Neuronal stem cell (in vitro differentiated cells): Measurements from ENCODE around the gene AMD1. TPM values are rescaled to one million over a fixed set of nuclear protein-coding genes. Genes with fewer than 3 reads are reported as not detected.
A peak's percentile ranks its signal among the peaks of the same experiment; 100 is the strongest.

Experiments
- DNase-seq: peaks from one replicate; pipeline ENCODE4 v3.0.0-alpha.2; 2013; ENCODE audit warnings: low spot score
- H2AFZ ChIP-seq: one replicate; pipeline ENCODE4 v1.6.1; 2013; ENCODE audit warnings: mild to moderate bottlenecking, low read length, inconsistent platforms
- H2AK5ac ChIP-seq: 2 replicates; pipeline ENCODE4 v1.6.1; 2013; ENCODE audit warnings: low read depth, mild to moderate bottlenecking, inconsistent platforms, low read length, moderate library complexity, mixed read lengths
- H2BK120ac ChIP-seq: 2 replicates; pipeline ENCODE4 v1.6.1; 2013; ENCODE audit warnings: low read depth, mild to moderate bottlenecking, inconsistent platforms, low read length, moderate library complexity, mixed read lengths
- H2BK12ac ChIP-seq: one replicate; pipeline ENCODE4 v1.6.1; 2013; ENCODE audit warnings: low read length, inconsistent platforms
- H2BK15ac ChIP-seq: 2 replicates; pipeline ENCODE4 v1.6.1; 2013; ENCODE audit warnings: mild to moderate bottlenecking, low read length, inconsistent platforms, mixed read lengths
- H2BK5ac ChIP-seq: one replicate; pipeline ENCODE4 v1.6.1; 2013; ENCODE audit warnings: inconsistent platforms, mild to moderate bottlenecking, low read length, moderate library complexity
- H3K14ac ChIP-seq: one replicate; pipeline ENCODE4 v1.6.1; 2013; ENCODE audit warnings: low read length, inconsistent platforms
- H3K18ac ChIP-seq: 2 replicates; pipeline ENCODE4 v1.6.1; 2013; ENCODE audit warnings: low read length, inconsistent platforms
- H3K23ac ChIP-seq: 2 replicates; pipeline ENCODE4 v1.6.1; 2013; ENCODE audit warnings: low read depth, mild to moderate bottlenecking, mixed read lengths, low read length, inconsistent platforms; ENCODE audit not compliant: poor library complexity
- H3K27ac ChIP-seq: replicated peaks from 3 replicates; pipeline ENCODE4 v1.5.1; 2013; ENCODE audit warnings: low read length, inconsistent platforms
- H3K27me3 ChIP-seq, 3 experiments: 2 replicates each; pipeline ENCODE4 v1.6.1; 2013; ENCODE audit warnings: low read length in 3 of 3, mild to moderate bottlenecking in 2 of 3, inconsistent platforms in 1 of 3, low read depth in 1 of 3, mixed read lengths in 1 of 3, moderate library complexity in 1 of 3; ENCODE audit not compliant: control insufficient read depth in 3 of 3, insufficient read depth in 3 of 3
- H3K36me3 ChIP-seq, 2 donors: replicated peaks in 1 of 2; 2 replicates each; pipeline ENCODE4 v1.6.1; 2013; ENCODE audit warnings: low read length in 2 of 2; ENCODE audit not compliant: control insufficient read depth in 2 of 2, insufficient read depth in 2 of 2
- H3K4ac ChIP-seq: 2 replicates; pipeline ENCODE4 v1.6.1; 2013; ENCODE audit warnings: inconsistent platforms, mild to moderate bottlenecking, low read length, moderate library complexity
- H3K4me1 ChIP-seq, 2 donors: 1 replicate in 1 of 2; 2 replicates in 1 of 2; pipeline ENCODE4 v1.6.1; 2013; ENCODE audit warnings: low read length in 2 of 2, low read depth in 1 of 2; ENCODE audit not compliant: control insufficient read depth in 2 of 2, insufficient read depth in 1 of 2
- H3K4me2 ChIP-seq: one replicate; pipeline ENCODE4 v1.6.1; 2013; ENCODE audit warnings: mild to moderate bottlenecking, low read length, inconsistent platforms; ENCODE audit not compliant: insufficient read depth, poor library complexity, severe bottlenecking
- H3K4me3 ChIP-seq, 2 donors: 2 replicates each; pipeline ENCODE4 v1.5.1; 2013; ENCODE audit warnings: low read length in 2 of 2, mild to moderate bottlenecking in 2 of 2, inconsistent platforms in 1 of 2, moderate library complexity in 1 of 2
- H3K79me1 ChIP-seq: one replicate; pipeline ENCODE4 v1.6.1; 2013; ENCODE audit warnings: low read depth, mild to moderate bottlenecking, inconsistent platforms, low read length, moderate library complexity
- H3K9ac ChIP-seq: one replicate; pipeline ENCODE4 v1.6.1; 2013; ENCODE audit warnings: mild to moderate bottlenecking, low read depth, low read length, inconsistent platforms; ENCODE audit not compliant: poor library complexity
- H3K9me3 ChIP-seq, 2 donors: replicated peaks in 1 of 2; 2 replicates each; pipeline versions ENCODE3 to v1.6.1; 2013; ENCODE audit warnings: low read length in 2 of 2, mild to moderate bottlenecking in 2 of 2, inconsistent platforms in 1 of 2, low read depth in 1 of 2, mixed read lengths in 1 of 2, moderate library complexity in 1 of 2; ENCODE audit not compliant: control insufficient read depth in 2 of 2, insufficient read depth in 1 of 2
- H4K8ac ChIP-seq: one replicate; pipeline ENCODE4 v1.6.1; 2013; ENCODE audit warnings: low read depth, mild to moderate bottlenecking, inconsistent platforms, low read length, moderate library complexity
- H4K91ac ChIP-seq: one replicate; pipeline ENCODE4 v1.6.1; 2013; ENCODE audit warnings: low read length, low read depth, mild to moderate bottlenecking, inconsistent platforms; ENCODE audit not compliant: poor library complexity
- WGBS, 2 donors: extraction: QIAGEN DNeasy Blood & Tissue Kit; methylation state at CpG; one replicate each; pipeline ENCODE4 v1.1.7; 2013; ENCODE audit warnings: missing lambda C conversion rate in 2 of 2, mixed read lengths in 1 of 2; ENCODE audit not compliant: insufficient read length in 2 of 2, insufficient replicate concordance in 1 of 2; ENCODE audit errors: extremely low coverage in 2 of 2; 5-methylcytosine and 5-hydroxymethylcytosine counted together
- polyA plus RNA-seq, 2 experiments: library from polyadenylated mRNA; stranded (reverse); fragments of 200-250 nt; gene quantifications; one replicate each; pipeline ENCODE4 v1.2.3, GENCODE V29; 2013

AMD1 gene
- polyA plus RNA-seq (2013, experiment 1 of 2) = 101 TPM
- polyA plus RNA-seq (2013, experiment 2 of 2) = 111 TPM

GRCh38 chr6:110873981-110874879 is at the start of gene AMD1:
TSS of gene AMD1 (plus strand) at chr6:110874785. CDS start at chr6:110875106, 321 bp downstream.
- H3K14ac ChIP-seq = peak within 1 kb of the TSS; percentile 72

GRCh38 chr6:110826236-110827129 is 48.1 kb upstream of the AMD1 start:
- Histone ChIP-seq H3K79me1 (no peaks in the 10 kb centered on the region), H3K36me3 (no peaks in the 10 kb centered on the region), H3K27ac (no peak overlapping the region), H3K18ac (no peak overlapping the region), H3K4me1 (no peaks in the 10 kb centered on the region), H3K14ac (no peak overlapping the region), H2BK15ac (no peak overlapping the region), H3K9me3 (no peaks in the 10 kb centered on the region), H2BK5ac (no peak overlapping the region), H2BK120ac (no peak overlapping the region), H2BK12ac (no peak overlapping the region), H2AK5ac (no peak overlapping the region), H3K27me3 (no peaks in the 10 kb centered on the region), H3K4me2 (no peak overlapping the region), H3K4ac (no peak overlapping the region), H3K23ac (no peak overlapping the region), H3K4me3 (no peak overlapping the region), H4K91ac (no peak overlapping the region), H3K9ac (no peak overlapping the region), H2AFZ (peak overlapping the region; percentile 45), H4K8ac (no peak overlapping the region)
- DNase-seq = no peak
- WGBS, 2 donors = no CpG with 5 or more reads among the region's 9 CpGs

More at GRCh38 chr6:110873981-110874879, at the start of gene AMD1:
- H2BK15ac ChIP-seq = peak within 1 kb of the TSS; percentile 79
- peak within 1 kb of the TSS; percentile 97 for H3K18ac ChIP-seq
- H3K4me1 ChIP-seq = peaks cover 2 to 11% of the 10 kb centered on the region in 2 donors
- H3K4me2 ChIP-seq = peak within 1 kb of the TSS; percentile 78
- H3K4ac ChIP-seq = no peak within 1 kb of the TSS
- H4K91ac ChIP-seq = no peak within 1 kb of the TSS
- no peak within 1 kb of the TSS for H4K8ac ChIP-seq
- peak within 1 kb of the TSS; percentile 96 for H3K23ac ChIP-seq
- H3K9me3 ChIP-seq = no peaks in the 10 kb centered on the region
- peak within 1 kb of the TSS; percentile 96 for H3K9ac ChIP-seq
- peaks cover 0 to 5% of the 10 kb centered on the region in 2 donors for H3K36me3 ChIP-seq
- peak within 1 kb of the TSS; percentile 96 for H2AFZ ChIP-seq
- peak; percentile 95 for DNase-seq
- H3K27me3 ChIP-seq = no peaks in the 10 kb centered on the region
- peak within 1 kb of the TSS; percentile 40 for H2BK120ac ChIP-seq
- no peak within 1 kb of the TSS for H2BK12ac ChIP-seq
- no CpG with 5 or more reads among the region's 59 CpGs for whole genome bisulfite sequencing, 2 donors
- peak within 1 kb of the TSS; percentile 95 for H2BK5ac ChIP-seq
- H3K27ac ChIP-seq = peak within 1 kb of the TSS; percentile 91
- peak within 1 kb of the TSS; percentile 81 to 98 for H3K4me3 ChIP-seq
- peak within 1 kb of the TSS; percentile 3 for H2AK5ac ChIP-seq
- peaks cover 3% of the 10 kb centered on the region for H3K79me1 ChIP-seq

- H2BK12ac ChIP-seq = no peak overlapping the region
- no peak overlapping the region for H2AFZ ChIP-seq
- H3K14ac ChIP-seq = no peak overlapping the region
- no peak overlapping the region for H2BK15ac ChIP-seq
- no peak for DNase-seq
- no peaks in the 10 kb centered on the region for H3K9me3 ChIP-seq
- no peak overlapping the region for H3K9ac ChIP-seq
- H2BK120ac ChIP-seq = no peak overlapping the region
- no peaks in the 10 kb centered on the region for H3K79me1 ChIP-seq
- H3K18ac ChIP-seq = no peak overlapping the region
- no CpG with 5 or more reads among the region's 1 CpG for WGBS, 2 donors
- no peaks in the 10 kb centered on the region for H3K36me3 ChIP-seq
- no peak overlapping the region for H3K4me3 ChIP-seq
- H3K4me2 ChIP-seq = no peak overlapping the region
- no peak overlapping the region for H3K23ac ChIP-seq
- H2BK5ac ChIP-seq = no peak overlapping the region
- no peak overlapping the region for H4K91ac ChIP-seq
- H3K27ac ChIP-seq = no peak overlapping the region
- no peak overlapping the region for H2AK5ac ChIP-seq
- no peaks in the 10 kb centered on the region for H3K27me3 ChIP-seq
- no peaks in the 10 kb centered on the region for H3K4me1 ChIP-seq
- no peak overlapping the region for H3K4ac ChIP-seq
- no peak overlapping the region for H4K8ac ChIP-seq
Measured at GRCh38 chr6:110828396-110828795, 46.2 kb upstream of the AMD1 start.
